ENCODE measurements around the gene PSME3IP1. TPM values are rescaled to one million over a fixed set of nuclear protein-coding genes. Genes with fewer than 3 reads are reported as not detected.
A peak's percentile ranks its signal among the peaks of the same experiment; 100 is the strongest.

Gene PSME3IP1
- total and polyA plus RNA-seq, 9 of the 15 experiments (the other 6 are each of a cell fraction or from before 2014, with no cell fraction given), result 63.8 to 187 (median 142) TPM

DNA sequence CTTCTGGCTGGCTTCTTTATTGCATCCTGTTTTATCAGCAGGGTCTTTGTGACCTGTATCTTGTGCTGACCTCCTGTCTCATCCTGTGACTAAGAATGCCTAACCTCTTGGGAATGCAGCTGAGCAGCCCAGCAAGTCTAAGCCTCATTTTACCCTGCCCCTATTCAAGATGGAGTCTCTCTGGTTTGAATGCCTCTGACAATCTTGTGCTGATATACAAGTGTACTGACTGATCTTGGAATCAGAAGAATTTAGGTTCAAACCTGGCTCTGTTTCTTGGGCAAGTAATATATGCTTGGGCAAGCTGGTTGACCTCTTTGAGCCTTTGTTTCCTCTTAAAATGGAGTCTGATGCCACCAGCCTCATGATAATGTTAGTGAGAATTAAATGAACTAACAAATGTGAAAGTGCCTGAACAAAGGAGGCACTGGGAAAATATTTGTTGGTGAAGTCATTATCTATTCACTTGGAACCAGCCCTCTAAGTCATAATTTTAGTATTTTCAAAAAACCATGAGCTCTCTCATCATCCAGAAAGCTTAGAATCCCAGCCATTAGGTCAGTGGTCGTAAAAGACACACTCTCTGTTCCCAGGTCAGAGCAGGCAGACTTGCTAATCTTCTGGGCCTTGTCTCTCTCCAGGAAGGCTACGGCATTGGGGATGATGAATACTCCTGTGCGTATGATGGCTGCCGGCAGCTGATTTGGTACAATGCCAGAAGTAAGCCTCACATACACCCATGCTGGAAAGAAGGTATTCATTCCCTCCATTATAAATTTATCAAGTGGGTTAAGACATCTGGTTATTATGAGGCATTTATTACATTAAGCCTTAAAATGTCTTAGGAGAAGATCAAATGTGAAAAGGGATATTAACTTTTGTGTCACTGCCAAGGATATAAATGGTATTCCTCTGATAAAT is 41.1 kb upstream of the PSME3IP1 start:
- 98% methylated on average over 4 of the region's 4 CpGs for WGBS (ENCODE audit: insufficient coverage, low coverage, missing lambda C conversion rate)
- no TSS peak for BruUV-seq (replicated peaks)
- Histone ChIP-seq H3K4me3 (no peak overlapping the region), H3K36me3 (ENCODE audit: control insufficient read depth, insufficient read depth, low read length) (peaks cover 86% of the 10 kb centered on the region), H3K9me3 (replicated peaks; ENCODE audit: control insufficient read depth, insufficient read depth, low read depth, low read length) (no peaks in the 10 kb centered on the region), H3K4me1 (replicated peaks in 1 of 2; ENCODE audit: control insufficient read depth in 2 of 2, insufficient read depth in 2 of 2, low read length in 2 of 2) (no peaks in the 10 kb centered on the region), H3K4me2 (ENCODE audit: insufficient read depth, low read length) (no peak overlapping the region), H4K20me1 (replicated peaks; ENCODE audit: control insufficient read depth, insufficient read depth, low read length) (no peaks in the 10 kb centered on the region), H3K9me1 (ENCODE audit: control insufficient read depth, insufficient read depth, low read length) (no peaks in the 10 kb centered on the region), H2AFZ (ENCODE audit: low read depth, low read length) (no peak overlapping the region), H3K9ac (ENCODE audit: insufficient read depth in 1 of 2, low read depth in 2 of 2, low read length in 2 of 2) (no peak overlapping the region), H3K27ac (ENCODE audit: extremely low read depth, low read depth, low read length) (no peak overlapping the region), H3K79me2 (ENCODE audit: control insufficient read depth, insufficient read depth, low read length) (no peaks in the 10 kb centered on the region), H3K27me3 (ENCODE audit: control insufficient read depth in 2 of 2, insufficient read depth in 2 of 2, low read length in 2 of 2) (no peaks in the 10 kb centered on the region)
- FAIRE-seq (no peak), DNase-seq (ENCODE audit: extremely low read depth in 1 of 4, low spot score in 3 of 4) (no peak), ATAC-seq (no peak)
- in situ Hi-C loops (cut with MboI), result no loop called here
- no peak for TF ChIP-seq MCM3 (IDR thresholded peaks at IDR 0.05)
- TF ChIP-seq SP2 (IDR thresholded peaks at IDR 0.05; ENCODE audit: extremely low read depth, low read depth, low read length, poor library complexity, severe bottlenecking), result no peak
- TF ChIP-seq PTTG1 (tag; IDR thresholded peaks at IDR 0.05; ENCODE audit: low read depth), result peak; percentile 28; the same call in 1 of the 2 replicates
- no peak for TF ChIP-seq ASH1L (IDR thresholded peaks at IDR 0.05; ENCODE audit: borderline replicate concordance, low read depth, partially characterized antibody)
- TF ChIP-seq ARID2 (IDR thresholded peaks at IDR 0.05), result no peak
- 0 out of 2 replicates have a peak, but pooled peaks have one; percentile 30 for TF ChIP-seq ZNF589 (CRISPR knock-in tag; IDR thresholded peaks at IDR 0.05; ENCODE audit: low read depth)
- TF ChIP-seq SMAD4 (CRISPR knock-in tag; conservative IDR thresholded peaks at IDR 0.05), result 0 out of 2 replicates have a peak, but pooled peaks have one; percentile 32
- TF ChIP-seq GABPA (tag; conservative IDR thresholded peaks at IDR 0.05; ENCODE audit: low read depth), result no peak
- TF ChIP-seq DMBX1 (CRISPR knock-in tag; IDR thresholded peaks at IDR 0.05; ENCODE audit: borderline replicate concordance), result peak; percentile 61; the same call in 1 of the 2 replicates
- TF ChIP-seq, protein P1, sequence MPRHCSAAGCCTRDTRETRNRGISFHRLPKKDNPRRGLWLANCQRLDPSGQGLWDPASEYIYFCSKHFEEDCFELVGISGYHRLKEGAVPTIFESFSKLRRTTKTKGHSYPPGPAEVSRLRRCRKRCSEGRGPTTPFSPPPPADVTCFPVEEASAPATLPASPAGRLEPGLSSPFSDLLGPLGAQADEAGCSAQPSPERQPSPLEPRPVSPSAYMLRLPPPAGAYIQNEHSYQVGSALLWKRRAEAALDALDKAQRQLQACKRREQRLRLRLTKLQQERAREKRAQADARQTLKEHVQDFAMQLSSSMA (CRISPR knock-in tag; IDR thresholded peaks at IDR 0.05), result no peak
- TF ChIP-seq, protein P2, sequence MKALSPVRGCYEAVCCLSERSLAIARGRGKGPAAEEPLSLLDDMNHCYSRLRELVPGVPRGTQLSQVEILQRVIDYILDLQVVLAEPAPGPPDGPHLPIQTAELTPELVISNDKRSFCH (CRISPR knock-in tag; IDR thresholded peaks at IDR 0.05), result no peak
- TF ChIP-seq, protein P2 (tag; IDR thresholded peaks at IDR 0.05), result 0 out of 2 replicates have a peak, but pooled peaks have one; percentile 42
- TF ChIP-seq HMG20B (CRISPR knock-in tag; IDR thresholded peaks at IDR 0.05), result no peak
- no peak for TF ChIP-seq JUN (IDR thresholded peaks at IDR 0.05; ENCODE audit: borderline replicate concordance, low read depth, low read length)
- no peak for TF ChIP-seq JUN (CRISPR knock-in tag; IDR thresholded peaks at IDR 0.05; ENCODE audit: borderline replicate concordance)
- TF ChIP-seq NR4A1 (CRISPR knock-in tag; IDR thresholded peaks at IDR 0.05), result no peak
- peak; percentile 67; the same call in 1 of the 2 replicates for TF ChIP-seq NR4A1 (tag; IDR thresholded peaks at IDR 0.05)
- no peak for TF ChIP-seq NFRKB (IDR thresholded peaks at IDR 0.05; ENCODE audit: low read depth)
- TF ChIP-seq ZBTB49 (CRISPR knock-in tag; IDR thresholded peaks at IDR 0.05; ENCODE audit: borderline replicate concordance), result no peak
- CTCF ChIA-PET (ENCODE audit: low intra/inter-chr PET ratio), result no interaction called here
- POLR2A ChIA-PET, result interaction anchor here (1.7 kb wide), 1 partner anchor 15 kb away, joined by 5 read pairs; no protein-coding TSS in a partner anchor
- intact Hi-C loops (cut with micrococcal nuclease), result no loop called here

Measured in K562 (cell line).